H1 (cell line): ENCODE measurements around the gene CBS. TPM values are rescaled to one million over a fixed set of nuclear protein-coding genes. Genes with fewer than 3 reads are reported as not detected.

Experiments
- CTCF ChIA-PET: fragments of 300-600 bp; sonication (Branson Sonifier 250); formaldehyde crosslinking; loops from one replicate; lab custom pipeline; 2021; ENCODE audit not compliant: partially characterized antibody; lab: Charles Lee
- POLR2A ChIA-PET: fragments of 300-600 bp; sonication (Branson Sonifier 250); formaldehyde crosslinking; loops from one replicate; lab custom pipeline; 2021; ENCODE audit warnings: inconsistent platforms; ENCODE audit not compliant: partially characterized antibody; lab: Charles Lee
- DNase-seq, 2 experiments: peaks; one replicate each; pipeline versions ENCODE4 v3.0.0 to v3.0.0-alpha.2; 2010 to 2022; ENCODE audit warnings: low spot score in 2 of 2, low read depth in 1 of 2, mixed read lengths in 1 of 2
- FAIRE-seq: peaks from 2 replicates; lab custom pipeline; 2011; peaks lifted over from hg19 to GRCh38; lab: Jason Lieb, UNC
- H2AFZ ChIP-seq: 2 replicates; pipeline ENCODE4 v1.8.1; 2012; ENCODE audit warnings: low read length, inconsistent platforms
- H2AK5ac ChIP-seq: 2 replicates; pipeline ENCODE4 v1.6.1; 2013; ENCODE audit warnings: low read depth, low read length
- H2BK120ac ChIP-seq: replicated peaks from 2 replicates; pipeline ENCODE3; 2013; ENCODE audit warnings: low read depth, low read length, inconsistent platforms
- H2BK12ac ChIP-seq: 2 replicates; pipeline ENCODE4 v1.6.1; 2013; ENCODE audit warnings: low read depth, low read length
- H2BK15ac ChIP-seq: 2 replicates; pipeline ENCODE4 v1.6.1; 2013; ENCODE audit warnings: low read length
- H2BK20ac ChIP-seq: 2 replicates; pipeline ENCODE4 v1.6.1; 2013; ENCODE audit warnings: low read length
- H2BK5ac ChIP-seq: 2 replicates; pipeline ENCODE4 v1.6.1; 2013; ENCODE audit warnings: low read depth, low read length
- H3K14ac ChIP-seq: 2 replicates; pipeline ENCODE4 v1.6.1; 2013; ENCODE audit warnings: inconsistent platforms; ENCODE audit not compliant: insufficient read length
- H3K18ac ChIP-seq: 2 replicates; pipeline ENCODE4 v1.6.1; 2013; ENCODE audit warnings: low read length; ENCODE audit errors: extremely low read depth
- H3K23ac ChIP-seq: 2 replicates; pipeline ENCODE4 v1.6.1; 2013; ENCODE audit warnings: inconsistent platforms; ENCODE audit not compliant: insufficient read length
- H3K23me2 ChIP-seq: 2 replicates; pipeline ENCODE4 v1.6.1; 2013; ENCODE audit warnings: low read depth, low read length
- H3K27ac ChIP-seq: 2 replicates; pipeline ENCODE4 v1.6.1; 2011; ENCODE audit warnings: low read depth, low read length, inconsistent platforms
- H3K27me3 ChIP-seq, 4 experiments: replicated peaks in 1 of 4; 1 replicate in 1 of 4; 2 replicates in 3 of 4; pipeline versions ENCODE4 v1.6.1 to v1.8.1; 2011 to 2013; ENCODE audit warnings: low read length in 3 of 4, mild to moderate bottlenecking in 3 of 4, inconsistent platforms in 2 of 4, mixed read lengths in 2 of 4, moderate library complexity in 1 of 4; ENCODE audit not compliant: control insufficient read depth in 3 of 4, insufficient read depth in 3 of 4; ENCODE audit errors: extremely low read depth in 1 of 4
- H3K36me3 ChIP-seq, 4 experiments: 2 replicates each; pipeline versions ENCODE4 v1.6.1 to v1.8.1; 2011 to 2013; ENCODE audit warnings: mild to moderate bottlenecking in 4 of 4, low read length in 3 of 4, moderate library complexity in 2 of 4, control low read depth in 1 of 4, inconsistent platforms in 1 of 4; ENCODE audit not compliant: insufficient read depth in 4 of 4, control insufficient read depth in 2 of 4
- H3K4ac ChIP-seq: replicated peaks from 2 replicates; pipeline ENCODE3; 2013; ENCODE audit warnings: low read length, low read depth, mixed read lengths, inconsistent platforms; ENCODE audit not compliant: insufficient read length
- H3K4me1 ChIP-seq, 4 experiments: replicated peaks in 1 of 4; 1 replicate in 1 of 4; 2 replicates in 3 of 4; pipeline versions ENCODE4 v1.6.1 to v1.8.1; 2011 to 2013; ENCODE audit warnings: low read length in 3 of 4, inconsistent platforms in 2 of 4, mixed read lengths in 1 of 4; ENCODE audit not compliant: insufficient read depth in 4 of 4, control insufficient read depth in 3 of 4
- H3K4me2 ChIP-seq, 2 experiments: 2 replicates each; pipeline versions ENCODE4 v1.6.1 to v1.8.1; 2011 to 2013; ENCODE audit warnings: low read depth in 2 of 2, low read length in 2 of 2, control low read depth in 1 of 2, inconsistent platforms in 1 of 2, mild to moderate bottlenecking in 1 of 2; ENCODE audit not compliant: insufficient read depth in 1 of 2
- H3K4me3 ChIP-seq, 4 experiments: fragments of 200-600, 300-600 bp in 1 of 4; sonication (generic), shearing (Covaris generic), sonication (Bioruptor Twin) in 1 of 4; 2 replicates each; pipeline versions ENCODE4 v1.5.1 to v1.8.1; 2011 to 2016; ENCODE audit warnings: low read length in 4 of 4, low read depth in 3 of 4, control low read depth in 2 of 4, inconsistent platforms in 2 of 4, mild to moderate bottlenecking in 2 of 4, mixed read lengths in 1 of 4, moderate library complexity in 1 of 4; ENCODE audit not compliant: insufficient read depth in 2 of 4; ENCODE audit errors: extremely low read depth in 1 of 4
- H3K56ac ChIP-seq: replicated peaks from 2 replicates; pipeline ENCODE3; 2013; ENCODE audit warnings: low read depth, mild to moderate bottlenecking, mixed read lengths, low read length, inconsistent platforms; ENCODE audit not compliant: insufficient read length
- H3K79me1 ChIP-seq: 2 replicates; pipeline ENCODE4 v1.6.1; 2013; ENCODE audit warnings: low read depth, low read length, control low read depth
- H3K79me2 ChIP-seq, 2 experiments: 2 replicates each; pipeline versions ENCODE4 v1.6.1 to v1.8.1; 2012 to 2013; ENCODE audit warnings: low read length in 2 of 2, mild to moderate bottlenecking in 2 of 2, inconsistent platforms in 1 of 2; ENCODE audit not compliant: insufficient read depth in 2 of 2, control insufficient read depth in 1 of 2
- H3K9ac ChIP-seq, 4 experiments: replicated peaks in 1 of 4; 1 replicate in 1 of 4; 2 replicates in 3 of 4; pipeline versions ENCODE4 v1.6.1 to v1.8.1; 2011 to 2013; ENCODE audit warnings: low read depth in 3 of 4, low read length in 3 of 4, control low read depth in 2 of 4, mild to moderate bottlenecking in 2 of 4, moderate library complexity in 2 of 4, inconsistent platforms in 1 of 4; ENCODE audit errors: extremely low read depth in 1 of 4
- H3K9me3 ChIP-seq, 2 experiments: 2 replicates each; pipeline versions ENCODE4 v1.6.1 to v1.8.1; 2012 to 2013; ENCODE audit warnings: mild to moderate bottlenecking in 2 of 2, moderate library complexity in 2 of 2, control low read depth in 1 of 2, inconsistent platforms in 1 of 2, low read depth in 1 of 2, low read length in 1 of 2, mixed read lengths in 1 of 2; ENCODE audit not compliant: insufficient read depth in 2 of 2
- H4K20me1 ChIP-seq, 2 experiments: replicated peaks in 1 of 2; 2 replicates each; pipeline versions ENCODE3 to v1.8.1; 2011 to 2013; ENCODE audit warnings: inconsistent platforms in 2 of 2, low read length in 2 of 2, mild to moderate bottlenecking in 1 of 2; ENCODE audit not compliant: insufficient read depth in 2 of 2, control insufficient read depth in 1 of 2
- H4K5ac ChIP-seq: 2 replicates; pipeline ENCODE4 v1.6.1; 2013; ENCODE audit warnings: low read length, low read depth, mixed read lengths, inconsistent platforms; ENCODE audit not compliant: insufficient read length
- H4K8ac ChIP-seq: 2 replicates; pipeline ENCODE4 v1.8.0; 2013; ENCODE audit warnings: mild to moderate bottlenecking, moderate library complexity, low read length, inconsistent platforms; ENCODE audit not compliant: insufficient read depth; ENCODE audit errors: extremely low read depth
- H4K91ac ChIP-seq: replicated peaks from 2 replicates; pipeline ENCODE3; 2013; ENCODE audit warnings: low read length, mixed read lengths, inconsistent platforms; ENCODE audit not compliant: insufficient read length
- BRCA1 ChIP-seq: IDR thresholded peaks from 2 replicates; pipeline ENCODE4 v1.6.1; 2012; ENCODE audit warnings: low read depth, low read length, improper control_type of control experiment
- CEBPB ChIP-seq: IDR thresholded peaks from 2 replicates; pipeline ENCODE4 v1.6.1; 2012; ENCODE audit warnings: low read depth, low read length
- EGR1 ChIP-seq: IDR thresholded peaks from 2 replicates; pipeline ENCODE4 v1.6.1; 2011; ENCODE audit warnings: low read depth, low read length, borderline replicate concordance
- KDM4A ChIP-seq: IDR thresholded peaks from one replicate; pipeline ENCODE4 v1.7.1; 2012; ENCODE audit warnings: low read depth, mild to moderate bottlenecking, moderate library complexity, low read length, inconsistent platforms; ENCODE audit not compliant: severe bottlenecking
- POU5F1 ChIP-seq: IDR thresholded peaks from 2 replicates; pipeline ENCODE4 v1.6.1; 2011; ENCODE audit warnings: low read depth, mild to moderate bottlenecking, low read length, moderate library complexity
- SIRT6 ChIP-seq: IDR thresholded peaks from one replicate; pipeline ENCODE4 v1.7.1; 2012; ENCODE audit warnings: low read length, inconsistent platforms
- WGBS, 2 experiments: shearing (Covaris generic) in 1 of 2; methylation state at CpG; one replicate each; pipeline versions ENCODE4 v1.1.6 to v1.1.7; 2013 to 2015; ENCODE audit warnings: low lambda C conversion rate in 2 of 2, mixed read lengths in 2 of 2, inconsistent platforms in 1 of 2, low coverage in 1 of 2, missing lambda C conversion rate in 1 of 2; ENCODE audit not compliant: insufficient replicate concordance in 2 of 2, insufficient coverage in 1 of 2, insufficient read length in 1 of 2; ENCODE audit errors: extremely low coverage in 1 of 2, missing lambda C conversion rate in 1 of 2; 5-methylcytosine and 5-hydroxymethylcytosine counted together
- polyA plus RNA-seq, 7 experiments: library from polyadenylated mRNA; depleted of rRNA in 3 of 7; stranded (reverse) in 5 of 7; unstranded in 2 of 7; fragments of >200 nt in 5 of 7; fragments of 200-250 nt in 2 of 7; gene quantifications; 1 replicate in 5 of 7; 2 replicates in 1 of 7; 4 replicates in 1 of 7; pipeline versions ENCODE4 v1.2.1 to v1.2.3, GENCODE V29; 2011 to 2013; ENCODE audit warnings: missing spikeins in 2 of 7, mixed read lengths in 2 of 7
- total RNA-seq: library from RNA; stranded (reverse); fragmentation: NEBNext Ultra II Directional; extraction: Animal tissue kit (Norgen Biotek cat#: 25700); gene quantifications from 2 replicates; pipeline ENCODE4 v1.2.1, GENCODE V29; 2021

Gene CBS
- total and polyA plus RNA-seq, 2 of the 8 experiments (the other 6 are each of a cell fraction or from before 2014, with no cell fraction given), result 114 to 455 TPM

- Histone ChIP-seq H3K36me3 (peaks cover 5 to 23% (median 15%) of the 10 kb centered on the region in 4 experiments; a peak in 7 of 8 replicates), H3K23ac (no peak overlapping the region), H3K9me3 (no peaks in the 10 kb centered on the region), H2AFZ (no peak overlapping the region), H3K4me1 (peaks cover 0 to 3% (median 1%) of the 10 kb centered on the region in 4 experiments; a peak in 2 of 7 replicates), H2BK15ac (no peak overlapping the region), H3K4me2 (no peak overlapping the region), H3K79me1 (0 out of 2 replicates have a peak, but pooled peaks cover 2% of the 10 kb centered on the region), H4K5ac (no peak overlapping the region), H3K14ac (no peak overlapping the region), H2BK12ac (no peak overlapping the region), H2BK120ac (no peak overlapping the region), H2BK5ac (no peak overlapping the region), H3K56ac (no peak overlapping the region), H4K8ac (no peak overlapping the region), H2AK5ac (no peak overlapping the region), H3K23me2 (no peaks in the 10 kb centered on the region), H3K4me3 (no peak overlapping the region), H4K91ac (no peak overlapping the region), H2BK20ac (no peak overlapping the region), H3K4ac (no peak overlapping the region), H4K20me1 (no peaks in the 10 kb centered on the region), H3K27ac (no peak overlapping the region), H3K18ac (no peak overlapping the region), H3K27me3 (no peaks in the 10 kb centered on the region), H3K79me2 (no peaks in the 10 kb centered on the region), H3K9ac (no peak overlapping the region)
- FAIRE-seq (no peak), DNase-seq (no peak)
- TF ChIP-seq POU5F1 (no peak), CEBPB (no peak), EGR1 (no peak), KDM4A (no peak), SIRT6 (no peak), BRCA1 (no peak)
- ChIA-PET CTCF (no interaction called here), POLR2A (interaction anchor here (0.8 to 1.3 kb wide), 2 partner anchors 11 to 50 kb away, joined by 3 to 4 read pairs; no protein-coding TSS in a partner anchor)
- 85% methylated on average over 4 of the region's 4 CpGs; no CpG with 5 or more reads in 1 of the 2 experiments for WGBS, 2 experiments
These were observed 68.8 kb downstream of the CBS start for GRCh38 chr21:43006874-43007208.
